ENCODE results near the gene OTX1.

Gene OTX1

GRCh38 chr2:63047321-63048279 is 3.0 kb upstream of the OTX1 start:
- no peak for DNase-seq (ENCODE audit: low read depth)

- no peak for DNase-seq (ENCODE audit: low read depth)
These were observed 2.1 kb upstream of the OTX1 start for GRCh38 chr2:63048367-63049171.

DNA sequence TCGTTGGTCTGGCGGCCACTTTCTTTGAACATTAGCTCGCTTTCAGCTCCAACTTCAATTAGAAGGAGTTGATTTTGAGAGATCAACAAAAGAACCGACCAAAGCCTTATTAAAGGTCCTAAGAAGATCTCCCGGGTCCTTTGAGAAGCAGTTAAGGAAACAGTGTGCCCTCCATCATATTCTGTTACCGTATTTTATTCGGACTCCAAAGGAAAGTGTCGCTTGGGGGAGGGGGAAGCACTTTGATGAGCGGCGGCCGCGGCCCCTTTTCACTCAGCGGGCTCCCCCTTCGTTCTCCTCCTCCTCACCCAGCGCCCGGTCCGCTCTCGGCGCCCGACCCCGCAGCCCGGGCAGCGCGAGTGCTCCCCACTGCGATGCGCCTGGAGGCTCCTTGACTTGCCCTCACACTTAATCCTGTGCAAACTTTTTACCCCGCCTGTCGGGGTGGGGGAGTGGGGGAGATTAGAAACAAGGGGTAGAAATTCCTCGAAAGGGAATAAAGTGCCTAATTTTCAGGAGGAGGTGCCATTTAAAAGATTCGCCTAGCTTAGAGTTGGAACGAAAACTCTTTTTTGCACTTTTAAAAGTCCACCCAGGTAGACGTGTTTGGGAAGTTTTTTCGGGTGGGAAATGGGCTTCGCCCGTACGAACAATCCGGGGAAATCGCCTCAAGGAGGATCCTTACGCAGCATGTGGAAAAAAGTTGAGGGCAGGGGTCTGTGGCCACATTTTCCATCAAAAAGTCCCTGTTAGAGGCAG is 1.2 kb upstream of the OTX1 start:
- DNase-seq (ENCODE audit: low read depth) = no peak

- DNase-seq (ENCODE audit: low read depth) = no peak
These were observed 678 bp upstream of the OTX1 start for GRCh38 chr2:63049970-63050333.

- DNase-seq (ENCODE audit: low read depth) = no peak
These were observed 588 bp downstream of the OTX1 start for GRCh38 chr2:63051042-63051794.

GRCh38 chr2:63051795-63052333 is 1.2 kb downstream of the OTX1 start:
- DNase-seq (ENCODE audit: low read depth) = no peak

DNA sequence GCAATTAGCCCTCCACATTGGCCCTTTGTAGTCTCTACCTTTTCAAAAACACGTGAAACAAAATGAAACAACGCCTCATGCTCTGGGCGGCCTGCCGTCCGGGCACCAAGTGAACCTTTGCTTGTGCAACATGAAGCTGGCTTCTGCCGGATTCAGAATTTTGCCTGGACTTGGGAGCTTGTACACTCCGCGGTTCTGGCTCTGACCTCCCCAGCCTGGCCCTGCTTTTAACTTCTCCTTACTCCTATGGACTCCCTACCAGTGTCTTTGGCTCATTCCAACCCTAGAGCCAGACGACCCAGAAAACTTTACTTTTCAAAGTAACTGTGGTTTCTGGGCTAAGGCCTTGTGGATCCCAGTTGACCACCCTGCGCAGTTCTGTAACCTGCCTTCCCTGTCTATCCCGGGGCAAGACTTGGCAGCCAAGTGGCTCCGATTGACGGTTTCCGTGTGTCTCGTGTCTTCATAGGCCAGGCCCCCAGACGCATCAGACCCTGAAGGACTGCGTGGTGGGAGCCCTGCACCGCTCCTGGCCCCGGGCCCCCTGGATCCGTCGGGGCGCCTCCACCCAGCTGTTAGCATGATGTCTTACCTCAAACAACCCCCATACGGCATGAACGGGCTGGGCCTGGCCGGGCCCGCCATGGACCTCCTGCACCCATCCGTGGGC is 1.9 kb downstream of the OTX1 start:
- DNase-seq (ENCODE audit: low read depth) = no peak

DNA sequence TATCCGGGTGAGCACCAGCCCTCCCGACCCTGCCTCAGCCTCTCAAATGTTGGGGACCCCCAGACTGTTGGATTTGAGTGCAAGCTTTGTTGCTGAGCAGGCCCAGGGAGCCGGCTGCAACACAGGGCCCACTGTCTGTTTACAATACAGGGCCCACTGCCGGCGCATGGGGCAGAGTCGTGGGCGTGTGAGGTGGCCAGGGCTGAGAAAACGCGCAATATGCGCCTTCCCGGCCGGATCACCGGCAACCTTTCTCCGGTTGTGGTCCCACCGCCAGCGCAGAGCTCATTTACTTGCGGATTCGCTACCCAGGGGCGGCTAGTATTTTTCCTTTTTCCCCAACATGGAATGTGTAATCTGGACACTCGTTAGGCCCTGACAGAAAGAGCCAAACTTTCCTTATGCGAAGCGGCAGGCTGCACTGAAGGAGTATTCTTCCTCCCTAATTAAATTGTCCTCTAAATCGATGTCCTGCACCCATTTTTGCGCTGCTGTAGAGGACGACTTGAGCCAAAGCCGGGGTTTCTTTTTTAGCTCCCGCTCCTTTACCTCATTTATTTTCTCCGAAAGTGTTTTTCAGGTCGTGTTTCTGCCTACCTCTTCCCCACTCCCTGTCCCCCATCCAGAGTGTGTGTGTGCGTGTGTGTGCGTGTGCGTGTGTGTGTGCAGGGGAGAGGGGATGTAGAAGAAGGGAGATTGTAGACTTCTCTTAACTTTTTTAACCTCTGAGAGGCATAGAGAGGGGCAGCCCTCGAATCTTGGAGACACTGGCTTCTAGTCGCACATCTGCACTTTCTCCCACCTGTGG is 2.7 kb downstream of the OTX1 start:
- no peak for DNase-seq (ENCODE audit: low read depth)

DNA sequence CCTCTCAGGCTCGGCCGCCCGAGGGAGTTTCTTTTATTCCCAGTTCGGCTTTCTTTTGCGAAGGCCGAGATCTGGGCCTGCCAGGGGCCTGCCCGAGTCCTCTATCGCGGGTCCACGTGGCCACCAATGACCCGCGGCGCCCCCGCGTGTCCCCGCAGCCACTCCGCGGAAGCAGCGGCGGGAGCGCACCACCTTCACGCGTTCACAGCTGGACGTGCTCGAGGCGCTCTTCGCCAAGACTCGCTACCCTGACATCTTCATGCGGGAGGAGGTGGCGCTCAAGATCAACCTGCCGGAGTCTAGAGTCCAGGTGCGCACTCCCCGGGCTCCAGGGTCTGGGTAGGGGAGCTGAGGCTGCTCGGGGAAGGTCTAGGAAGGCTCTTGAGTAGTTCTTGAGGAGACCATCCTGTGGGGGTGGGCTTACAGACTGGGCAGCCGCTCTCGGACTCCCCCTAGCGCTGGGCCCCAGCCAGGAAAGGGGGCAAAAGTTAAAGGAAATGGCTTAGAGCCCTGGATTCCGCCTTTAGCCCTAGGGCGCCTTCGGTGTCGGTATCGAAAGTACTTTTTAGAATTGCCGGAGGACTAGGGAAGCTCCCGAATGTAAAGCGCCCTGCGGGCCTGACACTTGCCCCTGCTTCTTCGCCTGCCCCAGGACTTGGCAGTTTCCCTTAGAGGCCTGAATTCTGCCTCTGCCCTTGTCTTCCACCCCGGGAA is 3.4 kb downstream of the OTX1 start:
- no peak for DNase-seq (ENCODE audit: low read depth)

- no peak for DNase-seq (ENCODE audit: low read depth)
These were observed 4.2 kb downstream of the OTX1 start for GRCh38 chr2:63054841-63055225.

- no peak for DNase-seq (ENCODE audit: low read depth)
These were observed 4.8 kb downstream of the OTX1 start for GRCh38 chr2:63055226-63056106.

- DNase-seq (ENCODE audit: low read depth) = no peak
These were observed 5.7 kb downstream of the OTX1 start for GRCh38 chr2:63056107-63057050.

GRCh38 chr2:63057249-63058143 is 6.9 kb downstream of the OTX1 start:
- DNase-seq (ENCODE audit: low read depth) = no peak

- DNase-seq (ENCODE audit: low read depth) = no peak
These were observed 7.7 kb downstream of the OTX1 start for GRCh38 chr2:63058144-63058920.

Data from stromal cell of bone marrow (primary cell).